ENCODE data around the gene CLPX. TPM values are rescaled to one million over a fixed set of nuclear protein-coding genes. Genes with fewer than 3 reads are reported as not detected.

Gene CLPX
- total and polyA plus RNA-seq, 9 of the 15 experiments (the other 6 are each of a cell fraction or from before 2014, with no cell fraction given), result 11.2 to 83.3 (median 51.3) TPM

- no peak for TF ChIP-seq ZNF277 (CRISPR knock-in tag; IDR thresholded peaks at IDR 0.05; ENCODE audit: borderline replicate concordance)
- peak; percentile 98 for TF ChIP-seq PHF20 (IDR thresholded peaks at IDR 0.05; ENCODE audit: partially characterized antibody)
- TF ChIP-seq L3MBTL2 (IDR thresholded peaks at IDR 0.05), result peak; percentile 50
- peak; percentile 44; the same call in 1 of the 2 replicates for TF ChIP-seq CTBP1 (IDR thresholded peaks at IDR 0.05; ENCODE audit: borderline replicate concordance)
- TF ChIP-seq, protein P1, sequence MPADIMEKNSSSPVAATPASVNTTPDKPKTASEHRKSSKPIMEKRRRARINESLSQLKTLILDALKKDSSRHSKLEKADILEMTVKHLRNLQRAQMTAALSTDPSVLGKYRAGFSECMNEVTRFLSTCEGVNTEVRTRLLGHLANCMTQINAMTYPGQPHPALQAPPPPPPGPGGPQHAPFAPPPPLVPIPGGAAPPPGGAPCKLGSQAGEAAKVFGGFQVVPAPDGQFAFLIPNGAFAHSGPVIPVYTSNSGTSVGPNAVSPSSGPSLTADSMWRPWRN (IDR thresholded peaks at IDR 0.05; ENCODE audit: low read depth), result no peak
- 0 out of 2 replicates have a peak, but pooled peaks have one; percentile 60 for TF ChIP-seq POLR2AphosphoS2 (IDR thresholded peaks at IDR 0.05; ENCODE audit: low read length)
- peak; percentile 73 for TF ChIP-seq SP1 (CRISPR knock-in tag; IDR thresholded peaks at IDR 0.05)
- no peak for TF ChIP-seq GATAD2B (IDR thresholded peaks at IDR 0.05; ENCODE audit: borderline replicate concordance)
- TF ChIP-seq, protein P2, sequence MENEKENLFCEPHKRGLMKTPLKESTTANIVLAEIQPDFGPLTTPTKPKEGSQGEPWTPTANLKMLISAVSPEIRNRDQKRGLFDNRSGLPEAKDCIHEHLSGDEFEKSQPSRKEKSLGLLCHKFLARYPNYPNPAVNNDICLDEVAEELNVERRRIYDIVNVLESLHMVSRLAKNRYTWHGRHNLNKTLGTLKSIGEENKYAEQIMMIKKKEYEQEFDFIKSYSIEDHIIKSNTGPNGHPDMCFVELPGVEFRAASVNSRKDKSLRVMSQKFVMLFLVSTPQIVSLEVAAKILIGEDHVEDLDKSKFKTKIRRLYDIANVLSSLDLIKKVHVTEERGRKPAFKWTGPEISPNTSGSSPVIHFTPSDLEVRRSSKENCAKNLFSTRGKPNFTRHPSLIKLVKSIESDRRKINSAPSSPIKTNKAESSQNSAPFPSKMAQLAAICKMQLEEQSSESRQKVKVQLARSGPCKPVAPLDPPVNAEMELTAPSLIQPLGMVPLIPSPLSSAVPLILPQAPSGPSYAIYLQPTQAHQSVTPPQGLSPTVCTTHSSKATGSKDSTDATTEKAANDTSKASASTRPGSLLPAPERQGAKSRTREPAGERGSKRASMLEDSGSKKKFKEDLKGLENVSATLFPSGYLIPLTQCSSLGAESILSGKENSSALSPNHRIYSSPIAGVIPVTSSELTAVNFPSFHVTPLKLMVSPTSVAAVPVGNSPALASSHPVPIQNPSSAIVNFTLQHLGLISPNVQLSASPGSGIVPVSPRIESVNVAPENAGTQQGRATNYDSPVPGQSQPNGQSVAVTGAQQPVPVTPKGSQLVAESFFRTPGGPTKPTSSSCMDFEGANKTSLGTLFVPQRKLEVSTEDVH (IDR thresholded peaks at IDR 0.05; ENCODE audit: low read depth, partially characterized antibody), result peak; percentile 87
- TF ChIP-seq NR2C2 (CRISPR knock-in tag; IDR thresholded peaks at IDR 0.05), result peak; percentile 88
- TF ChIP-seq NR2C2 (tag; IDR thresholded peaks at IDR 0.05), result peak; percentile 98
- 0 out of 2 replicates have a peak, but pooled peaks have one; percentile 18 for TF ChIP-seq NCOA1 (IDR thresholded peaks at IDR 0.05; ENCODE audit: low read depth)
- TF ChIP-seq PREB (CRISPR knock-in tag; IDR thresholded peaks at IDR 0.05), result no peak
- no peak for TF ChIP-seq NCOR1 (IDR thresholded peaks at IDR 0.05)
- TF ChIP-seq TFAP4 (CRISPR knock-in tag; IDR thresholded peaks at IDR 0.05; ENCODE audit: borderline replicate concordance), result peak; percentile 44
- peak; percentile 71; the same call in 1 of the 2 replicates for TF ChIP-seq PHF8 (IDR thresholded peaks at IDR 0.05; ENCODE audit: borderline replicate concordance, low read length)
- TF ChIP-seq ZNF12 (CRISPR knock-in tag; IDR thresholded peaks at IDR 0.05), result no peak
- peak; percentile 15 to 64; a peak in 1 of 4 replicates for TF ChIP-seq MLLT1 (IDR thresholded peaks at IDR 0.05)
Observed at GRCh38 chr15:65133548-65134200, 51.5 kb downstream of the CLPX start, which contains the start of gene PDCD7 (continued).

Measured in K562 (cell line).